Measurements from ENCODE around the gene CTXN2. TPM values are rescaled to one million over a fixed set of nuclear protein-coding genes. Genes with fewer than 3 reads are reported as not detected.

CTXN2 gene
- polyA plus RNA-seq, 1 of the 3 experiments (the other 2 are of a cell fraction): 0.02 TPM

- DNase-seq: no peak
- WGBS (ENCODE audit: low lambda C conversion rate): 66% methylated on average over 3 of the region's 3 CpGs
- Histone ChIP-seq H3K9me2 (no peaks in the 10 kb centered on the region), H3K9me3 (0 out of 2 replicates have a peak, but pooled peaks cover 3% of the 10 kb centered on the region), H2AFZ (ENCODE audit: low read depth) (no peak overlapping the region), H3K36me3 (replicated peaks in 1 of 2; ENCODE audit: control insufficient read depth in 1 of 2, insufficient read depth in 2 of 2, low read length in 1 of 2) (peaks cover 27 to 45% of the 10 kb centered on the region in 2 experiments), H4K20me1 (ENCODE audit: insufficient read depth) (no peaks in the 10 kb centered on the region), H3K4me2 (no peak overlapping the region), H3K4me1 (ENCODE audit: control insufficient read depth in 1 of 2, insufficient read depth in 2 of 2, low read depth in 1 of 2, low read length in 1 of 2) (no peaks in the 10 kb centered on the region; a peak in 1 of 4 replicates), H3K79me2 (ENCODE audit: insufficient read depth) (peaks cover 67% of the 10 kb centered on the region), H3K27ac (ENCODE audit: low read depth in 2 of 2, low read length in 1 of 2) (no peak overlapping the region), H3F3A (replicated peaks; ENCODE audit: insufficient read depth) (no peaks in the 10 kb centered on the region), H3K4me3 (ENCODE audit: low read depth in 2 of 2, low read length in 1 of 2) (no peak overlapping the region), H3K27me3 (ENCODE audit: insufficient read depth) (no peaks in the 10 kb centered on the region), H3K9ac (no peak overlapping the region)
- CTCF ChIA-PET: no interaction called here
- POLR2A ChIA-PET: no interaction called here
- no peak for TF ChIP-seq POLR2AphosphoS5 (IDR thresholded peaks at IDR 0.05; ENCODE audit: low read depth, low read length)
- no peak for TF ChIP-seq MEF2A (IDR thresholded peaks at IDR 0.05; ENCODE audit: borderline replicate concordance, low read depth)
- TF ChIP-seq JUND (IDR thresholded peaks at IDR 0.05): no peak
- no peak for TF ChIP-seq SIN3A (IDR thresholded peaks at IDR 0.05; ENCODE audit: borderline replicate concordance, low read depth, low read length)
- no peak for TF ChIP-seq TEAD4 (IDR thresholded peaks at IDR 0.05; ENCODE audit: borderline replicate concordance, insufficient read depth)
- no peak for TF ChIP-seq SMC3 (IDR thresholded peaks at IDR 0.05; ENCODE audit: low read depth, low read length)
- no peak for TF ChIP-seq RCOR1 (IDR thresholded peaks at IDR 0.05; ENCODE audit: low read length)
- TF ChIP-seq NRF1 (IDR thresholded peaks at IDR 0.05; ENCODE audit: low read depth, low read length): no peak
- no peak for TF ChIP-seq RAD21 (IDR thresholded peaks at IDR 0.05; ENCODE audit: low read length)
- TF ChIP-seq USF2 (IDR thresholded peaks at IDR 0.05; ENCODE audit: borderline replicate concordance, low read depth, low read length): no peak
- no peak for TF ChIP-seq CTCF (IDR thresholded peaks at IDR 0.05)
- TF ChIP-seq RXRA (IDR thresholded peaks at IDR 0.05; ENCODE audit: borderline replicate concordance, low read depth): no peak
- TF ChIP-seq REST (IDR thresholded peaks at IDR 0.05; ENCODE audit: low read depth, low read length): no peak
- TF ChIP-seq IRF3 (IDR thresholded peaks at IDR 0.05; ENCODE audit: low read depth, low read length): no peak
- no peak for TF ChIP-seq FOSL2 (IDR thresholded peaks at IDR 0.05; ENCODE audit: borderline replicate concordance, low read depth)
- no peak for TF ChIP-seq MAX (IDR thresholded peaks at IDR 0.05; ENCODE audit: low read depth)
- no peak for TF ChIP-seq GABPA (IDR thresholded peaks at IDR 0.05; ENCODE audit: low read depth)
- no peak for TF ChIP-seq FOXM1 (IDR thresholded peaks at IDR 0.05; ENCODE audit: low read depth)
These were observed 22.8 kb upstream of the CTXN2 start for GRCh38 chr15:48168616-48169015.

Data from SK-N-SH (cell line).